Calu3 (cell line): Measurements from ENCODE around the gene ARHGAP8. TPM values are rescaled to one million over a fixed set of nuclear protein-coding genes. Genes with fewer than 3 reads are reported as not detected.
A peak's percentile ranks its signal among the peaks of the same experiment; 100 is the strongest.

Experiments
- BruUV-seq: library from RNA; stranded (reverse); fragments of 400-500 nt; replicated peaks from 2 replicates; lab custom pipeline; 2021; lab: Mats Ljungman, UMichigan
- CTCF ChIA-PET: fragments of 300-600 bp; sonication (Branson Sonifier 250); formaldehyde crosslinking; loops from one replicate; lab custom pipeline; 2022; ENCODE audit warnings: antibody characterized with exemption; lab: Charles Lee
- DNase-seq: peaks from one replicate; pipeline ENCODE4 v3.0.0; 2022
- H3K27ac Mint-ChIP-seq: one replicate; pipeline ENCODE4 v1.8.0; 2022; ENCODE audit warnings: mixed read lengths; ENCODE audit not compliant: unreplicated experiment
- H3K27me3 Mint-ChIP-seq: one replicate; pipeline ENCODE4 v1.8.0; 2022; ENCODE audit warnings: mixed read lengths; ENCODE audit not compliant: unreplicated experiment
- H3K36me3 Mint-ChIP-seq: one replicate; pipeline ENCODE4 v1.8.0; 2022; ENCODE audit warnings: mild to moderate bottlenecking, moderate library complexity, mixed read lengths; ENCODE audit not compliant: insufficient read depth, unreplicated experiment
- H3K4me1 Mint-ChIP-seq: one replicate; pipeline ENCODE4 v1.8.0; 2022; ENCODE audit warnings: mild to moderate bottlenecking, low read depth, mixed read lengths; ENCODE audit not compliant: unreplicated experiment
- H3K4me3 Mint-ChIP-seq: one replicate; pipeline ENCODE4 v1.8.0; 2022; ENCODE audit warnings: mild to moderate bottlenecking, low read depth, moderate library complexity, mixed read lengths; ENCODE audit not compliant: unreplicated experiment
- H3K9me3 Mint-ChIP-seq: one replicate; pipeline ENCODE4 v1.8.0; 2022; ENCODE audit warnings: low read depth, mixed read lengths; ENCODE audit not compliant: unreplicated experiment
- intact Hi-C: fragments of 100-400 bp; cut with micrococcal nuclease; formaldehyde crosslinking; loops from one replicate; pipeline ENCODE4 v1.10.0; 2022; ENCODE audit not compliant: unreplicated experiment
- total RNA-seq: library from RNA; stranded (reverse); gene quantifications from 2 replicates; pipeline ENCODE4 v1.2.3, GENCODE V29; 2022
- TF ChIP-seq, protein P1 (sequence below): fragments of 200-600 bp; IDR thresholded peaks from one replicate; pipeline ENCODE4 v1.8.0; 2022; ENCODE audit warnings: antibody characterized with exemption; ENCODE audit not compliant: unreplicated experiment

ARHGAP8 gene
- total RNA-seq, 1 experiment from 2014 or later = 127 TPM

DNA sequence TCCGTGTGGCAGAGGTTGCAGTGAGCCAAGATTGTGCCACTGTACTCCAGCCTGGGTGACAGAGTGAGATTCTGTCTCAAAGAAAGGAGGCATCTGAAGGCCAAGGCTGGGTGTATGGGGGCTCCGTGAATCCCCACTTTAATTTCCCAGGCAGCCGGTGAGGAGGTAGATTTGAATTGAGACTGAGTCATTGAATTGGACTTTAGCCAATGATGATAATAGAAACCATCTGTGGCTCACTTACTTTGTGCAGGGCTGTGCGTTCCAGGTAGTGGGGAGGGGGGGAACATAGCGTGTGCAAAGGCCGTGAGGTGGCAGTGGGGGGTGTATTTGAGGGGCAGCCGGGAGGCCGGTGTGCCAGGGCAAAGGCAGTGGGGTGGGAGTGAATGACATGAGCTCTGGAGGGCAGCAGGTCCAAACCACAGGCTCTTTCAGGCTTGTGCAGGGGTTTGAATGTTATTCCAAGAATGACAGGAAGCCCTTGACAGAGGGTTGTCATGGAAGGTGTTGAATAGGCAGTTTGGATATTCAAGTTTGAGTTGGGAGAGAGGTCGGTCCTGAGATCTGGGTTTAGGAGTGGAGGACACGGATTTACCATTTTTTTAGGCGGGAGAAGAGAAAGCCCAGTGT lies 6.1 kb downstream of the ARHGAP8 start:
- H3K36me3 Mint-ChIP-seq = peaks cover 69% of the 10 kb centered on the region
- H3K27ac Mint-ChIP-seq = peak overlapping the region; percentile 29
- peak overlapping the region; percentile 85 for H3K4me3 Mint-ChIP-seq

DNA sequence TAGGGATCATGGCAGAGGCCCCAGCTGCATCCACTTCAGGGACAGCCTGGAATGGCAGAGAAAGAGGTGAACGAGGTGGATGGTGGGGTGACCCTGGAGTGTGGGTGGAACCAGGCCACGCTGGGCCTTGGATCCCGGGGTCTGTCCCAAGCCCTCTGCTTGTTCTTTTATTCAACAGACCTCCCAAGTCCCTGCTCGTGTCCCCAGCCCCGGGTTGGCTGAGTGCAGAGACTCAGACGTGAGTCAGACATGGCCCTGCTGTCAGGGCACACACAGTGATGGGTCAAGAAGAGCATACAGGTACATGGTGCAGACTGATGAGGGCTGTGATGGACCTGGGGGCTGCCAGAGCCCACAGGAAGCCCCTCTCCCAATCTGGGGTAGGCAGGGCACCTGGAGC lies 6.6 kb downstream of the ARHGAP8 start:
- Mint-ChIP-seq H3K4me1 (peaks cover 56% of the 10 kb centered on the region), H3K4me3 (peak overlapping the region; percentile 85), H3K9me3 (no peaks in the 10 kb centered on the region), H3K27ac (peak overlapping the region; percentile 29), H3K27me3 (no peaks in the 10 kb centered on the region), H3K36me3 (peaks cover 65% of the 10 kb centered on the region)
- BruUV-seq = no TSS peak
- no peak for DNase-seq
- TF ChIP-seq, protein P1, sequence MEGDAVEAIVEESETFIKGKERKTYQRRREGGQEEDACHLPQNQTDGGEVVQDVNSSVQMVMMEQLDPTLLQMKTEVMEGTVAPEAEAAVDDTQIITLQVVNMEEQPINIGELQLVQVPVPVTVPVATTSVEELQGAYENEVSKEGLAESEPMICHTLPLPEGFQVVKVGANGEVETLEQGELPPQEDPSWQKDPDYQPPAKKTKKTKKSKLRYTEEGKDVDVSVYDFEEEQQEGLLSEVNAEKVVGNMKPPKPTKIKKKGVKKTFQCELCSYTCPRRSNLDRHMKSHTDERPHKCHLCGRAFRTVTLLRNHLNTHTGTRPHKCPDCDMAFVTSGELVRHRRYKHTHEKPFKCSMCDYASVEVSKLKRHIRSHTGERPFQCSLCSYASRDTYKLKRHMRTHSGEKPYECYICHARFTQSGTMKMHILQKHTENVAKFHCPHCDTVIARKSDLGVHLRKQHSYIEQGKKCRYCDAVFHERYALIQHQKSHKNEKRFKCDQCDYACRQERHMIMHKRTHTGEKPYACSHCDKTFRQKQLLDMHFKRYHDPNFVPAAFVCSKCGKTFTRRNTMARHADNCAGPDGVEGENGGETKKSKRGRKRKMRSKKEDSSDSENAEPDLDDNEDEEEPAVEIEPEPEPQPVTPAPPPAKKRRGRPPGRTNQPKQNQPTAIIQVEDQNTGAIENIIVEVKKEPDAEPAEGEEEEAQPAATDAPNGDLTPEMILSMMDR = no peak
- intact Hi-C loops = no loop called here
- CTCF ChIA-PET = interaction anchor here (0.8 kb wide), 1 partner anchor 45 kb away, joined by 3 read pairs; no protein-coding TSS in a partner anchor

More for the DNA sequence above, 6.1 kb downstream of the ARHGAP8 start:
- BruUV-seq = no TSS peak
- CTCF ChIA-PET = interaction anchor here (0.8 kb wide), 1 partner anchor 45 kb away, joined by 3 read pairs; no protein-coding TSS in a partner anchor
- no peaks in the 10 kb centered on the region for H3K27me3 Mint-ChIP-seq
- TF ChIP-seq, protein P1 = no peak
- DNase-seq = no peak
- H3K9me3 Mint-ChIP-seq = no peaks in the 10 kb centered on the region
- H3K4me1 Mint-ChIP-seq = peaks cover 61% of the 10 kb centered on the region
- intact Hi-C loops = no loop called here

DNA sequence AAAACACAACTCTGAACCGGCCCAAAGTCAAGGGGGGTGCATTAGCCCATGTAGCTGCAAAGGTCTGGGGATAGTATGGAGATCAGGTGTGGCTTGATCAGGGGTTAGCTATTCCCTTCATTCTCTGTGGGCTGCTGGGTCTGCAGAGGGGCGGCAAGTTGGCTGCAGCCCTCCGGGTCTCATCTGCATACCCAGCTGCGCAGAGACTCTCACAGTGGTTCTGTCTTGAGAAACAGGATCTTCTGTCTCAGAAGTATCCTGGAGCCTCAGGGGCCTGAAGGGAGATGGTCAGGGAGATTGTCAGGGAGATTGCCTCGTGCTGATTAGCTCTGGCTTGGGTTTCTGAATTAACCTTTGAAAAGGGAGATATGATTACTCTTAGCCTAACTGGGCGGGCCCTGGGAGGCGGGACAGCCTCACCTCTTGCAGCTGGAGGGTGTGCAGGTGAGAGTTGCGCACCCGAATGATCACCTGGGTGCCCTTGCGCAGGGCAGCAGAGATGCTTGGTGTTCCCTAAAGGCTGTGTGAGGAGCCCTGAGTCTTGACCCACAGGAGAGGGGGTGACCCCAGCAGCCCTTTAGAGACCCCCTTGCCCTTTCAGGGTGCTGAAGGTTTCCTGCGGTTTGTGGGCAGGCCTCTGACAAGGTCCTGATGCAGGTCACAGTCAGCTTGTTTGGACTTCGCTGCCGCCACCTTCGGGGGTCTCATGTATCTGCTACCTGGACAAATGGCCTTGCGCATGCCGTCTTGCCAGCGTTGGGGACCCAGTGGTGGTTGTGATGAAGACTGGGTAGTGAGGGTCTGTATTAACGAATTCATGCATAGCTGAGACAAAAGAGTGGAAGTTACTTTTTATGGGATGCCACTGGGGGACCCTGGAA lies 7.3 kb downstream of the ARHGAP8 start:
- Mint-ChIP-seq H3K36me3 (peaks cover 59% of the 10 kb centered on the region), H3K27me3 (no peaks in the 10 kb centered on the region), H3K9me3 (no peaks in the 10 kb centered on the region), H3K4me3 (no peak overlapping the region), H3K27ac (no peak overlapping the region), H3K4me1 (peaks cover 50% of the 10 kb centered on the region)
- intact Hi-C loops = no loop called here
- TF ChIP-seq, protein P1 = no peak
- CTCF ChIA-PET = no interaction called here
- no TSS peak for BruUV-seq
- no peak for DNase-seq

DNA sequence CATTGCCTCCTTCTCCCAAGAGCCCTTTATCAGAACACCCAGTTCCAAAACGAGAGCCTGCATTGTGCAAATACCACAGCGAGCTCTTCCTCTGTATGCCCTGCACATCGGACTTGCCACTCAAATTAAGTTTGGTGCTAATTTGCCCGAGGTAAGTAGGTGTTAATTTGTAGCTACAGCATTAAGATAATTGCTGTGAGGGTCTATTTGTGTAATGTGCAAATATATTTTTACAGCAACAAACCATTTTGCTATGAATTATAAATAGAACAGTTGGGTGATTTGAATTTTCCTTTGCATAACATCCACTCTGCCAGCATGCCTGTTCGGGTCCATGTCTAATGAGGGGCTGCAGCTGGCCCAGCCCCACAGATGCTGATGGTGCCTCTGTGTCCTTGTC lies 8.1 kb downstream of the ARHGAP8 start:
- no peak for DNase-seq
- Mint-ChIP-seq H3K4me1 (peaks cover 42% of the 10 kb centered on the region), H3K27me3 (no peaks in the 10 kb centered on the region), H3K9me3 (no peaks in the 10 kb centered on the region), H3K4me3 (no peak overlapping the region), H3K27ac (no peak overlapping the region), H3K36me3 (peaks cover 55% of the 10 kb centered on the region)
- BruUV-seq = no TSS peak
- CTCF ChIA-PET = no interaction called here
- intact Hi-C loops = no loop called here
- TF ChIP-seq, protein P1 = no peak
